H1 (cell line): ENCODE results near the gene TGIF1. TPM values are rescaled to one million over a fixed set of nuclear protein-coding genes. Genes with fewer than 3 reads are reported as not detected.
A peak's percentile ranks its signal among the peaks of the same experiment; 100 is the strongest.

Source experiments
- ATF2 ChIP-seq: IDR thresholded peaks from 2 replicates; pipeline ENCODE4 v1.6.1; 2012; ENCODE audit warnings: low read length, inconsistent platforms
- BACH1 ChIP-seq: IDR thresholded peaks from 2 replicates; pipeline ENCODE4 v1.6.1; 2012; ENCODE audit warnings: low read length, improper control_type of control experiment
- BCL11A ChIP-seq, 2 experiments: IDR thresholded peaks; one replicate each; pipeline ENCODE4 v1.6.1; 2011; ENCODE audit warnings: low read depth in 2 of 2, low read length in 2 of 2, mild to moderate bottlenecking in 2 of 2
- CHD1 ChIP-seq: IDR thresholded peaks from 2 replicates; pipeline ENCODE4 v1.6.1; 2012; ENCODE audit warnings: low read depth, low read length, improper control_type of control experiment
- FOSL1 ChIP-seq: IDR thresholded peaks from 2 replicates; pipeline ENCODE4 v1.6.1; 2011; ENCODE audit warnings: mild to moderate bottlenecking, low read depth, low read length, moderate library complexity; ENCODE audit not compliant: insufficient read depth
- HDAC2 ChIP-seq, 2 experiments: fragments of 300-600 bp in 1 of 2; sonication (generic) in 1 of 2; IDR thresholded peaks; 2 replicates each; pipeline ENCODE4 v1.6.1; 2011 to 2012; ENCODE audit warnings: low read depth in 2 of 2, low read length in 2 of 2, mild to moderate bottlenecking in 2 of 2, moderate library complexity in 2 of 2, borderline replicate concordance in 1 of 2, inconsistent platforms in 1 of 2
- KDM5A ChIP-seq: fragments of 200-600 bp; IDR thresholded peaks from 2 replicates; pipeline ENCODE4 v1.7.1; 2012; ENCODE audit warnings: mild to moderate bottlenecking, low read length, inconsistent platforms, mixed read lengths
- RXRA ChIP-seq: IDR thresholded peaks from 2 replicates; pipeline ENCODE4 v1.6.1; 2011; ENCODE audit warnings: low read depth, mild to moderate bottlenecking, low read length, moderate library complexity; ENCODE audit not compliant: insufficient read depth
- SIN3A ChIP-seq, 2 experiments: IDR thresholded peaks in 1 of 2; conservative IDR thresholded peaks in 1 of 2; 2 replicates each; pipeline ENCODE4 v1.6.1; 2011 to 2012; ENCODE audit warnings: low read length in 2 of 2, improper control_type of control experiment in 1 of 2, low read depth in 1 of 2, mild to moderate bottlenecking in 1 of 2
- SIX5 ChIP-seq: IDR thresholded peaks from 2 replicates; pipeline ENCODE4 v1.6.1; 2011; ENCODE audit warnings: mild to moderate bottlenecking, low read depth, low read length
- SUZ12 ChIP-seq: fragments of 200-600 bp; sonication (generic); IDR thresholded peaks from 2 replicates; pipeline ENCODE4 v1.6.1; 2012; ENCODE audit warnings: mild to moderate bottlenecking, inconsistent platforms, low read length, moderate library complexity, mixed read lengths
- TAF1 ChIP-seq: IDR thresholded peaks from 2 replicates; pipeline ENCODE4 v1.6.1; 2011; ENCODE audit warnings: mild to moderate bottlenecking, low read depth, low read length
- TEAD4 ChIP-seq: IDR thresholded peaks from 2 replicates; pipeline ENCODE4 v1.6.1; 2012; ENCODE audit warnings: low read depth, low read length, inconsistent platforms, mixed read lengths
- YY1 ChIP-seq: IDR thresholded peaks from 2 replicates; pipeline ENCODE4 v1.6.1; 2011; ENCODE audit warnings: low read depth, mild to moderate bottlenecking, low read length
- polyA plus RNA-seq, 7 experiments: library from polyadenylated mRNA; depleted of rRNA in 3 of 7; stranded (reverse) in 5 of 7; unstranded in 2 of 7; fragments of >200 nt in 5 of 7; fragments of 200-250 nt in 2 of 7; gene quantifications; 1 replicate in 5 of 7; 2 replicates in 1 of 7; 4 replicates in 1 of 7; pipeline versions ENCODE4 v1.2.1 to v1.2.3, GENCODE V29; 2011 to 2013; ENCODE audit warnings: missing spikeins in 2 of 7, mixed read lengths in 2 of 7
- total RNA-seq: library from RNA; stranded (reverse); fragmentation: NEBNext Ultra II Directional; extraction: Animal tissue kit (Norgen Biotek cat#: 25700); gene quantifications from 2 replicates; pipeline ENCODE4 v1.2.1, GENCODE V29; 2021
- TF ChIP-seq, protein P1 (sequence below): IDR thresholded peaks from 2 replicates; pipeline ENCODE4 v1.6.1; 2011; ENCODE audit warnings: low read length, improper control_type of control experiment

Gene TGIF1
- total and polyA plus RNA-seq, 2 of the 8 experiments (the other 6 are each of a cell fraction or from before 2014, with no cell fraction given): 256 to 262 TPM

GRCh38 chr18:3441290-3441689 is 8.7 kb upstream of the TGIF1 start (continued):
- TF ChIP-seq BCL11A (IDR thresholded peaks at IDR 0.05; ENCODE audit: low read depth in 2 of 2, low read length in 2 of 2) (no peak), HDAC2 (IDR thresholded peaks at IDR 0.05; ENCODE audit: borderline replicate concordance in 1 of 2, low read depth in 2 of 2, low read length in 2 of 2) (no peak), BACH1 (no peak), KDM5A (no peak), TEAD4 (0 out of 2 replicates have a peak, but pooled peaks have one; percentile 34), TAF1 (no peak), ATF2 (no peak), CHD1 (no peak), SIN3A (conservative IDR thresholded peaks at IDR 0.05 in 1 of 2, IDR thresholded peaks at IDR 0.05 in 1 of 2; ENCODE audit: low read depth in 1 of 2, low read length in 2 of 2) (0 out of 4 replicates have a peak, but pooled peaks of 1 of the 2 experiments have one; percentile 45), SUZ12 (no peak), SIX5 (no peak), YY1 (peak; percentile 64; the same call in 1 of the 2 replicates), RXRA (no peak), FOSL1 (no peak)
- TF ChIP-seq, protein P1, sequence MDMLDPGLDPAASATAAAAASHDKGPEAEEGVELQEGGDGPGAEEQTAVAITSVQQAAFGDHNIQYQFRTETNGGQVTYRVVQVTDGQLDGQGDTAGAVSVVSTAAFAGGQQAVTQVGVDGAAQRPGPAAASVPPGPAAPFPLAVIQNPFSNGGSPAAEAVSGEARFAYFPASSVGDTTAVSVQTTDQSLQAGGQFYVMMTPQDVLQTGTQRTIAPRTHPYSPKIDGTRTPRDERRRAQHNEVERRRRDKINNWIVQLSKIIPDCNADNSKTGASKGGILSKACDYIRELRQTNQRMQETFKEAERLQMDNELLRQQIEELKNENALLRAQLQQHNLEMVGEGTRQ: no peak
